AG04450 (cell line): ENCODE data around the gene CBX5. TPM values are rescaled to one million over a fixed set of nuclear protein-coding genes. Genes with fewer than 3 reads are reported as not detected.

Experiments used
- CTCF ChIA-PET: fragments of 300-600, 350-600 bp; formaldehyde crosslinking; extraction: SDS; loops from one replicate; lab custom pipeline; 2022; ENCODE audit warnings: antibody characterized with exemption, inconsistent platforms; lab: Charles Lee
- POLR2A ChIA-PET: fragments of 350-600 bp; formaldehyde crosslinking; extraction: SDS; loops from one replicate; lab custom pipeline; 2021; ENCODE audit warnings: antibody characterized with exemption, inconsistent platforms; lab: Yijun Ruan, JAX
- DNase-seq: peaks from one replicate; pipeline ENCODE4 v3.0.0-alpha.2; 2011; ENCODE audit warnings: low read depth, low spot score
- H3K27ac ChIP-seq: one replicate; pipeline ENCODE4 v1.5.1; 2012; ENCODE audit warnings: low read depth, low read length, control low read depth
- H3K27me3 ChIP-seq: one replicate; pipeline ENCODE4 v1.6.0; 2012; ENCODE audit warnings: low read length; ENCODE audit not compliant: control insufficient read depth, insufficient read depth
- H3K4me3 ChIP-seq: 2 replicates; pipeline ENCODE4 v1.5.1; 2011; ENCODE audit warnings: mild to moderate bottlenecking, low read depth, low read length, control low read depth
- H3K9me3 ChIP-seq: 2 replicates; pipeline ENCODE4 v1.5.1; 2012; ENCODE audit warnings: low read length; ENCODE audit not compliant: control insufficient read depth, insufficient read depth
- CTCF ChIP-seq: IDR thresholded peaks from 2 replicates; pipeline ENCODE4 v1.5.1; 2011; ENCODE audit warnings: low read depth, low read length, control low read depth, inconsistent platforms
- polyA plus RNA-seq: library from polyadenylated mRNA; depleted of rRNA; stranded (reverse); fragments of >200 nt; gene quantifications from 2 replicates; pipeline ENCODE4 v1.2.3, GENCODE V29; 2011

Gene CBX5
- polyA plus RNA-seq, 1 experiment, result 62.3 TPM

- peak overlapping the region; percentile 42 for H3K27ac ChIP-seq
- no peak for DNase-seq
Observed at GRCh38 chr12:54262403-54262925, 17.5 kb downstream of the CBX5 start.

GRCh38 chr12:54261815-54262402, 18.0 kb downstream of the CBX5 start:
- no peak overlapping the region for H3K4me3 ChIP-seq
- H3K27me3 ChIP-seq, result no peaks in the 10 kb centered on the region
- TF ChIP-seq CTCF, result no peak
- peak overlapping the region; percentile 42 for H3K27ac ChIP-seq
- DNase-seq, result no peak
- ChIA-PET POLR2A (interaction anchor here (1.1 to 3.9 kb wide), 3 partner anchors 18 to 39 kb away, joined by 3 to 24 read pairs (median 4); partner anchors contain the start of genes CBX5 and HNRNPA1), CTCF (interaction anchor here (1.0 to 2.2 kb wide), 3 partner anchors 10 to 63 kb away, joined by 5 to 9 read pairs (median 8); partner anchors contain the start of gene COPZ1)
- H3K9me3 ChIP-seq, result no peaks in the 10 kb centered on the region

More at GRCh38 chr12:54262403-54262925, 17.5 kb downstream of the CBX5 start:
- ChIA-PET CTCF (interaction anchor here (0.9 to 3.5 kb wide), 5 partner anchors 11 to 62 kb away, joined by 3 to 37 read pairs (median 8); partner anchors contain the start of gene COPZ1), POLR2A (interaction anchor here (0.5 to 3.9 kb wide), 4 partner anchors 11 to 40 kb away, joined by 3 to 24 read pairs (median 4); partner anchors contain the start of genes CBX5 and HNRNPA1)
- no peaks in the 10 kb centered on the region for H3K9me3 ChIP-seq
- H3K27me3 ChIP-seq, result no peaks in the 10 kb centered on the region
- TF ChIP-seq CTCF, result no peak
- H3K4me3 ChIP-seq, result no peak overlapping the region

GRCh38 chr12:54259194-54260011, 20.5 kb downstream of the CBX5 start:
- Histone ChIP-seq H3K27me3 (no peaks in the 10 kb centered on the region), H3K4me3 (peak overlapping the region; percentile 39), H3K9me3 (no peaks in the 10 kb centered on the region), H3K27ac (peak overlapping the region; percentile 90)
- POLR2A ChIA-PET, result interaction anchor here (0.6 to 2.3 kb wide), 5 partner anchors 21 to 100 kb away, joined by 3 to 36 read pairs (median 5); partner anchors contain the start of genes CBX5 and HNRNPA1
- peak; percentile 63 for DNase-seq
- no peak for TF ChIP-seq CTCF
- CTCF ChIA-PET, result interaction anchor here (0.6 to 4.0 kb wide), 10 partner anchors 8 to 120 kb away, joined by 3 to 25 read pairs (median 6); partner anchors contain the start of genes COPZ1 and NFE2

- Histone ChIP-seq H3K27me3 (no peaks in the 10 kb centered on the region), H3K9me3 (no peaks in the 10 kb centered on the region), H3K27ac (peak overlapping the region; percentile 66), H3K4me3 (no peak overlapping the region)
- no peak for DNase-seq
- ChIA-PET CTCF (interaction anchor here (0.6 to 4.0 kb wide), 11 partner anchors 12 to 556 kb away, joined by 3 to 24 read pairs (median 5); partner anchors contain the start of gene COPZ1), POLR2A (interaction anchor here (1.3 to 2.3 kb wide), 3 partner anchors 20 to 33 kb away, joined by 5 to 36 read pairs (median 11); partner anchors contain the start of genes CBX5 and HNRNPA1)
- TF ChIP-seq CTCF, result no peak
Observed at GRCh38 chr12:54258201-54258681, 21.7 kb downstream of the CBX5 start.
